ENCODE results near the gene CSN3. TPM values are rescaled to one million over a fixed set of nuclear protein-coding genes. Genes with fewer than 3 reads are reported as not detected.

The CSN3 gene
- total RNA-seq, 1 experiment from 2014 or later: not detected

GRCh38 chr4:70251250-70251944 is 9.0 kb downstream of the CSN3 start:
- H3K56ac ChIP-seq (ENCODE audit: insufficient read length, low read depth, low read length): no peak overlapping the region
- no peak for DNase-seq
- no peak overlapping the region for H4K5ac ChIP-seq (ENCODE audit: insufficient read length, low read depth, low read length)
- H4K8ac ChIP-seq (replicated peaks; ENCODE audit: insufficient read length, low read depth, low read length): no peak overlapping the region
- no peaks in the 10 kb centered on the region for H3K27me3 ChIP-seq (ENCODE audit: insufficient read depth, low read length)
- no peak overlapping the region for H2BK20ac ChIP-seq (ENCODE audit: low read depth, low read length, poor library complexity, severe bottlenecking)
- Mint-ChIP-seq H3K27me3 (ENCODE audit: low read depth) (no peaks in the 10 kb centered on the region), H3K9me3 (no peaks in the 10 kb centered on the region), H3K36me3 (ENCODE audit: insufficient read depth in 1 of 3, low read depth in 3 of 3) (no peaks in the 10 kb centered on the region), H3K27ac (no peak overlapping the region), H3K4me1 (no peaks in the 10 kb centered on the region), H3K4me3 (no peak overlapping the region)
- no peak overlapping the region for H3T11ph ChIP-seq (ENCODE audit: low read length)
- H3K9ac ChIP-seq (ENCODE audit: extremely low read depth, insufficient read length, low read length): no peak overlapping the region
- no peak overlapping the region for H2BK5ac ChIP-seq (ENCODE audit: insufficient read length, low read length)
- H3K4me2 ChIP-seq (ENCODE audit: insufficient read depth, insufficient read length, low read length): no peak overlapping the region
- no peak overlapping the region for H3K4ac ChIP-seq (ENCODE audit: low read depth, low read length)
- no peaks in the 10 kb centered on the region for H3K9me3 ChIP-seq (ENCODE audit: control insufficient read depth, low read depth, low read length)
- H3K14ac ChIP-seq (ENCODE audit: insufficient read depth, low read length): no peak overlapping the region
- no peak overlapping the region for H3K18ac ChIP-seq (ENCODE audit: insufficient read length, low read depth, low read length)
- H3K23ac ChIP-seq (ENCODE audit: insufficient read length, low read depth, low read length): no peak overlapping the region
- no peaks in the 10 kb centered on the region for H3K23me2 ChIP-seq (ENCODE audit: insufficient read length, low read depth, low read length, poor library complexity, severe bottlenecking)
- H3K4me1 ChIP-seq (ENCODE audit: insufficient read depth, low read length): no peaks in the 10 kb centered on the region
- no peak overlapping the region for H2BK15ac ChIP-seq (ENCODE audit: low read depth, low read length)
- no peak overlapping the region for H3K27ac ChIP-seq (ENCODE audit: insufficient read length, low read depth, low read length)
- WGBS (ENCODE audit: extremely low coverage, insufficient read length, low lambda C conversion rate): no CpG with 5 or more reads among the region's 3 CpGs
- no peak overlapping the region for H2BK120ac ChIP-seq (ENCODE audit: low read depth, low read length, poor library complexity, severe bottlenecking)
- no peak overlapping the region for H2AK5ac ChIP-seq (ENCODE audit: insufficient read length, low read length)
- H4K20me1 ChIP-seq (ENCODE audit: control insufficient read depth, insufficient read depth, insufficient read length): no peaks in the 10 kb centered on the region
- no peak for TF ChIP-seq CTCF (conservative IDR thresholded peaks at IDR 0.05)
- H3K79me2 ChIP-seq (ENCODE audit: insufficient read depth, low read length): no peaks in the 10 kb centered on the region
- H2AFZ ChIP-seq (ENCODE audit: low read length): no peak overlapping the region
- no peak overlapping the region for H4K91ac ChIP-seq (ENCODE audit: insufficient read length, low read depth, low read length)
- H3K79me1 ChIP-seq (ENCODE audit: insufficient read depth, low read depth, low read length, poor library complexity, severe bottlenecking): no peaks in the 10 kb centered on the region
- H2BK12ac ChIP-seq (ENCODE audit: insufficient read length, low read depth, low read length): no peak overlapping the region
